Muscle of leg (tissue), 11 donors: Measurements from ENCODE around the gene OSBPL3. TPM values are rescaled to one million over a fixed set of nuclear protein-coding genes. Genes with fewer than 3 reads are reported as not detected.

Source experiments
- DNase-seq: peaks from one replicate; pipeline ENCODE4 v3.0.0; 2013
- H3K27ac ChIP-seq: one replicate; pipeline ENCODE4 v1.5.1; 2013; ENCODE audit warnings: mild to moderate bottlenecking, low read length, control low read depth
- H3K27me3 ChIP-seq: one replicate; pipeline ENCODE4 v1.6.1; 2013; ENCODE audit warnings: low read length; ENCODE audit not compliant: control insufficient read depth, insufficient read depth
- H3K36me3 ChIP-seq: one replicate; pipeline ENCODE4 v1.6.1; 2013; ENCODE audit warnings: low read length; ENCODE audit not compliant: control insufficient read depth, insufficient read depth
- H3K4me1 ChIP-seq: one replicate; pipeline ENCODE4 v1.6.1; 2013; ENCODE audit warnings: low read length; ENCODE audit not compliant: control insufficient read depth, insufficient read depth
- H3K4me3 ChIP-seq: one replicate; pipeline ENCODE4 v1.5.1; 2013; ENCODE audit warnings: low read length, control low read depth
- H3K9me3 ChIP-seq: replicated peaks from 2 replicates; pipeline ENCODE4 v1.6.1; 2013; ENCODE audit warnings: low read depth, low read length; ENCODE audit not compliant: control insufficient read depth
- WGBS: methylation state at CpG from one replicate; pipeline ENCODE4 v1.1.5; 2013; ENCODE audit warnings: missing lambda C conversion rate; ENCODE audit not compliant: insufficient coverage; 5-methylcytosine and 5-hydroxymethylcytosine counted together
- polyA plus RNA-seq, 8 donors: library from polyadenylated mRNA; unstranded; fragments of 120-200 nt; gene quantifications; one replicate each; pipeline versions ENCODE4 v1.2.1 to v1.2.3, GENCODE V29; 2013; ENCODE audit warnings: inconsistent platforms in 1 of 8, low replicate concordance in 1 of 8; ENCODE audit not compliant: insufficient read length in 8 of 8, insufficient read depth in 1 of 8
- total RNA-seq: library from RNA; stranded (reverse); fragments of 120-200 nt; gene quantifications from one replicate; pipeline ENCODE4 v1.2.4, GENCODE V29; 2013

The OSBPL3 gene
- total and polyA plus RNA-seq, 9 donors, result 2.4 to 5.1 (median 3.7) TPM

GRCh38 chr7:24825931-24826661 lies 153.9 kb downstream of the OSBPL3 start:
- H3K4me3 ChIP-seq, result no peak overlapping the region
- DNase-seq, result no peak
- peaks cover 26% of the 10 kb centered on the region for H3K4me1 ChIP-seq
- H3K9me3 ChIP-seq, result no peaks in the 10 kb centered on the region
- H3K36me3 ChIP-seq, result no peaks in the 10 kb centered on the region
- 59% methylated on average over 3 of the region's 6 CpGs for WGBS
- no peaks in the 10 kb centered on the region for H3K27me3 ChIP-seq
- H3K27ac ChIP-seq, result no peak overlapping the region

GRCh38 chr7:24825381-24825794 lies 154.6 kb downstream of the OSBPL3 start:
- H3K9me3 ChIP-seq, result no peaks in the 10 kb centered on the region
- H3K36me3 ChIP-seq, result no peaks in the 10 kb centered on the region
- H3K4me3 ChIP-seq, result no peak overlapping the region
- WGBS, result no CpG with 5 or more reads among the region's 1 CpG
- H3K27me3 ChIP-seq, result no peaks in the 10 kb centered on the region
- H3K4me1 ChIP-seq, result peaks cover 25% of the 10 kb centered on the region
- no peak for DNase-seq
- H3K27ac ChIP-seq, result no peak overlapping the region

- 50% methylated on average over 3 of the region's 3 CpGs for WGBS
- Histone ChIP-seq H3K36me3 (no peaks in the 10 kb centered on the region), H3K4me1 (peaks cover 25% of the 10 kb centered on the region), H3K27ac (no peak overlapping the region), H3K27me3 (no peaks in the 10 kb centered on the region), H3K4me3 (no peak overlapping the region), H3K9me3 (no peaks in the 10 kb centered on the region)
- DNase-seq, result peak; percentile 45
These were observed 155.1 kb downstream of the OSBPL3 start for GRCh38 chr7:24824896-24825295.

- WGBS, result 56% methylated on average over 2 of the region's 3 CpGs
- Histone ChIP-seq H3K27me3 (no peaks in the 10 kb centered on the region), H3K36me3 (no peaks in the 10 kb centered on the region), H3K4me3 (no peak overlapping the region), H3K4me1 (peaks cover 25% of the 10 kb centered on the region), H3K9me3 (no peaks in the 10 kb centered on the region), H3K27ac (no peak overlapping the region)
- no peak for DNase-seq
These were observed 155.6 kb downstream of the OSBPL3 start for GRCh38 chr7:24824400-24824799.

- no peaks in the 10 kb centered on the region for H3K27me3 ChIP-seq
- peaks cover 20% of the 10 kb centered on the region for H3K4me1 ChIP-seq
- no peak overlapping the region for H3K4me3 ChIP-seq
- DNase-seq, result no peak
- H3K9me3 ChIP-seq, result no peaks in the 10 kb centered on the region
- WGBS, result no CpG with 5 or more reads among the region's 3 CpGs
- no peak overlapping the region for H3K27ac ChIP-seq
- H3K36me3 ChIP-seq, result no peaks in the 10 kb centered on the region
These were observed 158.3 kb downstream of the OSBPL3 start for GRCh38 chr7:24821754-24822054.

- 70% methylated on average over 2 of the region's 9 CpGs for WGBS
- no peak for DNase-seq
- Histone ChIP-seq H3K36me3 (no peaks in the 10 kb centered on the region), H3K27me3 (no peaks in the 10 kb centered on the region), H3K27ac (no peak overlapping the region), H3K4me1 (peaks cover 17% of the 10 kb centered on the region), H3K9me3 (no peaks in the 10 kb centered on the region), H3K4me3 (no peak overlapping the region)
These were observed 158.8 kb downstream of the OSBPL3 start for GRCh38 chr7:24821045-24821753.

GRCh38 chr7:24820730-24821044 lies 159.3 kb downstream of the OSBPL3 start:
- no peaks in the 10 kb centered on the region for H3K36me3 ChIP-seq
- H3K27me3 ChIP-seq, result no peaks in the 10 kb centered on the region
- DNase-seq, result no peak
- H3K9me3 ChIP-seq, result no peaks in the 10 kb centered on the region
- H3K4me3 ChIP-seq, result no peak overlapping the region
- H3K27ac ChIP-seq, result no peak overlapping the region
- H3K4me1 ChIP-seq, result peaks cover 14% of the 10 kb centered on the region

GRCh38 chr7:24819916-24820689 lies 159.9 kb downstream of the OSBPL3 start:
- H3K36me3 ChIP-seq, result no peaks in the 10 kb centered on the region
- WGBS, result 6% methylated on average over 2 of the region's 11 CpGs
- peaks cover 13% of the 10 kb centered on the region for H3K4me1 ChIP-seq
- H3K4me3 ChIP-seq, result no peak overlapping the region
- peak; percentile 90 for DNase-seq
- no peaks in the 10 kb centered on the region for H3K9me3 ChIP-seq
- no peak overlapping the region for H3K27ac ChIP-seq
- H3K27me3 ChIP-seq, result no peaks in the 10 kb centered on the region

- Histone ChIP-seq H3K27ac (no peak overlapping the region), H3K27me3 (no peaks in the 10 kb centered on the region), H3K4me3 (no peak overlapping the region), H3K36me3 (no peaks in the 10 kb centered on the region), H3K4me1 (peaks cover 8% of the 10 kb centered on the region), H3K9me3 (no peaks in the 10 kb centered on the region)
- whole genome bisulfite sequencing, result 66% methylated on average over 3 of the region's 4 CpGs
- DNase-seq, result no peak
These were observed 162.6 kb downstream of the OSBPL3 start for GRCh38 chr7:24817339-24817738.

- Histone ChIP-seq H3K36me3 (no peaks in the 10 kb centered on the region), H3K27ac (no peak overlapping the region), H3K27me3 (no peaks in the 10 kb centered on the region), H3K9me3 (no peaks in the 10 kb centered on the region), H3K4me1 (peaks cover 8% of the 10 kb centered on the region), H3K4me3 (no peak overlapping the region)
- no peak for DNase-seq
- 85% methylated on average over 3 of the region's 3 CpGs for WGBS
These were observed 163.1 kb downstream of the OSBPL3 start for GRCh38 chr7:24816868-24817267.
